NCI-H446 (cell line): ENCODE measurements around the gene KEL.

Source experiments
- DNase-seq, 2 experiments: peaks; one replicate each; lab custom pipeline; 2025; lab: John Stamatoyannopoulos, UW

KEL gene

DNA sequence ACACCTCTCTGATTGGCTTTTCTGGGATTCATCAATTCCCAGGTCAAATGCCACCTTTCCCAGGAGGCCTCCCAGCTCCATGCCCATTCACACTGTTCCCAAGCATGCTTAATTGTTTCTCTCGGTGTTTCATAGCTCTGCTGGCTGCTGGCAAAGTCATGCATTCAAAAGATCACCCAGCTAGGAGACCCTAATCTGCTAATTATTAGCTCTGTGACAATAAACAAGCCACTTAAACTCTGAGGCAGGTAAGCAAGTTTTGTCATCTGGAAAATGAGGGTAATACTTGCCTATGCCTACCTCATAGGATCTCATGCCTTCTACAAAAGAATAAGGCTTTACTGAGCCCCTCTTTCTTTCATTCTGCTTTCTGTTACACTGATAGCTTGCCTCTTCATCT lies 828 bp upstream of the KEL start:
- DNase-seq, result no peak

GRCh38 chr7:142961595-142961972 lies 579 bp downstream of the KEL start:
- no peak for DNase-seq

- DNase-seq, result no peak
These were observed 1.1 kb downstream of the KEL start for GRCh38 chr7:142960955-142961512.

GRCh38 chr7:142959202-142959601 lies 3.0 kb downstream of the KEL start:
- DNase-seq, result no peak

- DNase-seq, result no peak
These were observed 4.4 kb downstream of the KEL start for GRCh38 chr7:142957723-142958122.

GRCh38 chr7:142956951-142957623 lies 5.1 kb downstream of the KEL start:
- DNase-seq, result no peak

DNA sequence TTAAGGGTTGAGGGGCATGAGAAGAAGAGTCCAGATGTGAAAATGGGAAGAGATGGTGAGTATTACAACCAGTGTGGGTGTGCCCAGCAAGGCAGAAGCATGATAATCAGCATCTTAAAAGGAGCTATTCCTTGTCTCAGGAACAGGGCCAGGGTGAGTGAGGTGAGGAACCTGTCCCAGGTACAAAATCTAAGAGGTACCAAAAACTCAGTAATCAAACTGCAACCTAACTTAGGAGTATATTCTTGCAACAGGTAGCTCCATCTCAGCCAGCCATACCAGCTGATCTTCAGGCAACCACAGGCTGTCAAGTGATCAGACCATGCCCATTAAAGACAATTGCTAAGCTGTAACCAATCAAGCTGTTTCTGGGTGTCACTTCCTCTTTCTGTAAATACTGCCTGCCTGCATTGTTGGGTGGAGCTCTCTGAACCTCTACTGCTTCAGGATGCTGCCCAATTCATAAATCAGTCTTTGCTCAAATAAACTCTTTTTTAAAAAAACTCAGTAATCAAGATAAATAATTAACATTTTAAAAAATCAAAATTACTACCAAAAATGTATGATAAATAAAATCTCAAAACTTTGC lies 7.4 kb downstream of the KEL start:
- no peak for DNase-seq

- no peak for DNase-seq
These were observed 11.9 kb downstream of the KEL start for GRCh38 chr7:142950235-142950634.

- no peak for DNase-seq
These were observed 13.6 kb downstream of the KEL start for GRCh38 chr7:142948603-142949002.

GRCh38 chr7:142945001-142945400 lies 17.2 kb downstream of the KEL start:
- DNase-seq, result no peak

DNA sequence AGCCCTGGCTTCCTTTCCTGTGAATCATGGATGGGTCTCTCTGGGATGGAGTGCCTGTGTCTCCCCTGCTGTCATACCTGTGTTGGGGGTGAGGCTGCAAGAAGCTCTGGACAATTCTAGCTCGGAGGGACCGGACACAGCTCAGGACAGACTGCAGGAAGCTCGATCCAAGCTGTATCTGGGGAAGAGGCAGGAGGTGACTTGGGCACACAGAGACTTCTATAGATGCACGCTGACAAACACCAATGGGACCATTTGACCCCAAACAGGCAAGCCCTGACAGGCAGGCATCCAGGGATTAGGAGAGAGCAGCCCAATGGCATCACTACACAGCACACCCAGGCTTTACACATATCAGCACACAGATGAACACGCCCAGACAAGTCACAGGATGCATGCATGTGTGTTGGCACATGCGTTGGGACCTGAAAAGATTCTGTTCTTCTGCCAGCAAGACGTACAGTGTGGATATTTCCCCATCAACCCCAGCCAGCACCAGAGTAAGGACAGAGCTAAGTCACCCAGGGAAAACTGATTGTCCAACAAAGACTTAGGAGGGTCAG lies 18.4 kb downstream of the KEL start:
- DNase-seq, result no peak

DNA sequence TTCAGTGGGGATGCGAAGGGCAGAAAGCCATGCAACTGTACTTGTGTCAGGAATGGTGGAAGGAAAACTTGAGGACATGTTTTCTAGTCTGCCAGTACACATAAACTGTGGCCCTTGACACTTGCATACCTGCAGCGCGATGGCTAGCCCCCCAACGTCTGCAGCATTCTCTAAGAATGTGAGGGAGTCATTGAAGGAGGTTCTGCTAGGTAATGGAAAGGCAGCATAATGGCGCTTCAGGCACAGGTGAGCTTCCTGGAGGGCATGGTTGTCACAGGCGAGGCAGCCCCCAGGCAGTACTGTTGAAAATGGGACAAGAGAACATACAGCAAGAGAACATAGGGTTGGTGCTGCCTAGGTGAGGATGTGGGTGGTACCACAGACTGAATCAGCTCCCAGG lies 19.4 kb downstream of the KEL start:
- DNase-seq, result no peak

DNA sequence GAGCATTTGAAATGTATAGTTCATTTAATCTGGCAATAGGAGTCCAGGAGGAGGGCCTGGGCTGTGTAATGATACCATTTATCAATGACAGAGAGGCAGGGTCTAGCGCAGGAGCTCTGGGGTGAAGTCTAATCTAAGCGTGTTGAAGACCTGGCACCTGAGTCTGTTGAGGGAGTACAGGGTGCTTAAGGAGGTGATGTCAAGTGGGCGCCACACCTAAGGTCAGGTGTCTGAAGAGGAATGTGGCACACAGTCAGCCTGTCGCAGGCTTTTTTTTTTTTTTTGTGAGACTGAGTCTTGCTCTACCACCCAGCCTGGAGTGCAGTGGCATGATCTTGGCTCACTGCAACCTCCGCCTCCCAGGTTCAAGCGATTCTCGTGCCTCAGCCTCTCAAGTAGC lies 20.6 kb downstream of the KEL start:
- DNase-seq, result no peak

- no peak for DNase-seq
These were observed 21.1 kb downstream of the KEL start for GRCh38 chr7:142940966-142941535.

- no peak for DNase-seq
These were observed 22.8 kb downstream of the KEL start, which contains the start of gene LLCFC1 for GRCh38 chr7:142939226-142939910. TSS of gene LLCFC1 (plus strand) at chr7:142939484. CDS start at chr7:142939622, 138 bp downstream.

DNA sequence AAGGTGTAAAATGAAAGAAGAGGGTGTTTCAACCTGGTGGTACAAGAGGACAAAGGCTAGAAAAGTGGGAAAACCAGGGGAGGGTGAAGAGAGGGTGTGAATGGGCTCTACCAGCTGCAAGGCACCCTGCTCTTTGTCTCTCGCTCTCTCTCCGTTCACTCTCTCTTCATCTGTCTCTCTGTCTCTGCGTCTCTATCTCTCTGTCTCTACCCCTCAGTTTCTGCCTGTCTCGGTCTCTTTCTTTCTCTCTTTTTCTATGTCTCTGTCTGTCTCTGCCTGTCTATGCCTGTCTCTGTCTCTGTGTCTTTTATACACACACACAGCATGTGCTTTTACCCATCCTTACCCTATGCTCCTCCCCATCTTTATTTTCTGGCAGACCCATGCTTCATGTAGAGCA lies 23.6 kb downstream of the KEL start:
- no peak for DNase-seq

- no peak for DNase-seq
These were observed 26.1 kb downstream of the KEL start for GRCh38 chr7:142935941-142936565.

- DNase-seq, result no peak
These were observed 28.1 kb downstream of the KEL start for GRCh38 chr7:142934056-142934455.

DNA sequence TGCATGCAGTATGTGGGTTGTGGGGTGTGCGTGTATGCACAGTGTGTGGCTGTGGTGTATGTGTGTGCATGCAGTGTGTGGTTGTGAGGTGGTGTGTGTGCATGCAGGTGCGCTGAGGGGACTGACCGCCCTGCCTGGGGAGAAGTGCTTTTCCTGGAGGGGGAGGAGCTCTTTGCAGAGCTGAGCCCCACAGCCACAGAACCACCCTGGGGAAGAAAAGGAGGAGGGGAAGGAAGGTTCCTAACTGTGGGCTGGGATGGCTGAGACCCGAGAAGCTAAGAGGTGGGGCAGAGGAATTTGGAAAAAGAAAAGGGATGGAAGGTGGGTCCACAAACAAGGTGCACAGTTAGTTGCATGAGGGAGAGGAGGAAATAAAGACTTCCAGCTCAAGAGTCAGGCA lies 28.5 kb downstream of the KEL start, which contains the start of gene TRPV5:
TRPV5 (minus strand) TSS at position 123 of the 400 bp plus-strand sequence. CDS start 287 bp downstream, outside the sequence.
- DNase-seq, result no peak

- no peak for DNase-seq
These were observed 29.1 kb downstream of the KEL start for GRCh38 chr7:142933092-142933475.

GRCh38 chr7:142932386-142933091 lies 29.6 kb downstream of the KEL start:
- no peak for DNase-seq
